Tibial nerve (tissue), 3 donors: ENCODE results near the gene ULK3.

ENCODE experiments used
- POLR2A ChIP-seq, 2 donors: fragments of 450-650 bp; IDR thresholded peaks; one replicate each; pipeline ENCODE4 v1.6.1; 2017; ENCODE audit warnings: antibody characterized with exemption in 2 of 2, mild to moderate bottlenecking in 2 of 2, moderate library complexity in 2 of 2
- TF ChIP-seq, protein P1 (sequence below), 5 experiments: fragments of 200-600 bp in 3 of 5; fragments of 450-650 bp in 2 of 5; sonication (generic) in 3 of 5; IDR thresholded peaks; one replicate each; pipeline ENCODE4 v1.5.1; 2016 to 2019; ENCODE audit warnings: antibody characterized with exemption in 5 of 5, mild to moderate bottlenecking in 3 of 5, moderate library complexity in 2 of 5

DNA sequence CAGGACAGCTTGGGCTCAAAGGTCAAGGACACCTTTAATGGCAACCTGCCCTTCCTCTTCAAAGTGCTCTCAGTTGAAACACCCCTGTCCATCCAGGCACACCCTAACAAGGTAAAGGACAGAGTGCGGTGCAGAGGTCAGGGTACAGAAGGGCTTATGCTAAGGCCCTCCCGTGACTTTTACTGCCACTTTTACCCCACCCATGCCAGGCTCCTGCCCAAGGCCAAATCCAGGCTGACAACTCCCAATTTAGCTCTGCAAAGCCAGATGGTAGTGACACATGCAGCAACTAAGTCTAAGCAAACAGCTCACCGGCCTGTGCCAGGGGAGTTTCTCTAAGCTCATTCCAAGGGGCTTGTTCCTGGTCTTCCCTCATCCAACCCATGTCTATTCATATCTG lies 48.5 kb upstream of the ULK3 start:
- TF ChIP-seq, protein P1, sequence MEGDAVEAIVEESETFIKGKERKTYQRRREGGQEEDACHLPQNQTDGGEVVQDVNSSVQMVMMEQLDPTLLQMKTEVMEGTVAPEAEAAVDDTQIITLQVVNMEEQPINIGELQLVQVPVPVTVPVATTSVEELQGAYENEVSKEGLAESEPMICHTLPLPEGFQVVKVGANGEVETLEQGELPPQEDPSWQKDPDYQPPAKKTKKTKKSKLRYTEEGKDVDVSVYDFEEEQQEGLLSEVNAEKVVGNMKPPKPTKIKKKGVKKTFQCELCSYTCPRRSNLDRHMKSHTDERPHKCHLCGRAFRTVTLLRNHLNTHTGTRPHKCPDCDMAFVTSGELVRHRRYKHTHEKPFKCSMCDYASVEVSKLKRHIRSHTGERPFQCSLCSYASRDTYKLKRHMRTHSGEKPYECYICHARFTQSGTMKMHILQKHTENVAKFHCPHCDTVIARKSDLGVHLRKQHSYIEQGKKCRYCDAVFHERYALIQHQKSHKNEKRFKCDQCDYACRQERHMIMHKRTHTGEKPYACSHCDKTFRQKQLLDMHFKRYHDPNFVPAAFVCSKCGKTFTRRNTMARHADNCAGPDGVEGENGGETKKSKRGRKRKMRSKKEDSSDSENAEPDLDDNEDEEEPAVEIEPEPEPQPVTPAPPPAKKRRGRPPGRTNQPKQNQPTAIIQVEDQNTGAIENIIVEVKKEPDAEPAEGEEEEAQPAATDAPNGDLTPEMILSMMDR (IDR thresholded peaks at IDR 0.05) = no peak
- no peak for TF ChIP-seq POLR2A (IDR thresholded peaks at IDR 0.05)
